ENCODE data around the gene UGT1A6. TPM values are rescaled to one million over a fixed set of nuclear protein-coding genes. Genes with fewer than 3 reads are reported as not detected.

Gene UGT1A6
- total and polyA plus RNA-seq, 2 of the 13 experiments (the other 11 are each of a cell fraction or from before 2014, with no cell fraction given), result 0.25 TPM; not detected in 1

DNA sequence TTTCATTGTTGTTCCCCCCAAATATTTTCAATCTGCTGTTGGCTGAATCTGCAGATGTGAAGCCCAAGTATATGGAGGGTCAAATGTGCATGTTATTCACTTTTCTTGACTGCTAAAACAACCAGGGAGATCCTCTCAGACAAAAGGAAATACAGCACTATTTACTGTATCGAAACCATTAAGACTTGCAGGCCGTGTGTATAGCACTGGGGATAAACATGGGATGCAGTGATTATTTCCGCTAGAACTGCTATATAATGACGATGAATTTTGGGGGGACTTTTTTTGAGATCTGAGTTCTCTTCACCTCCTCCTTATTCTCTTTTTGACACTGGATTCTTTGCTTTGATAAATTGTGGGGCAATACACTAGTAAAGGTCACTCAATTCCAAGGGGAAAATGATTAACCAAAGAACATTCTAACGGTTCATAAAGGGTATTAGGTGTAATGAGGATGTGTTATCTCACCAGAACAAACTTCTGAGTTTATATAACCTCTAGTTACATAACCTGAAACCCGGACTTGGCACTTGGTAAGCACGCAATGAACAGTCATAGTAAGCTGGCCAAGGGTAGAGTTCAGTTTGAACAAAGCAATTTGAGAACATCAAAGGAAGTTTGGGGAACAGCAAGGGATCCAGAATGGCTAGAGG, 63.9 kb downstream of the UGT1A6 start (continued):
- TF ChIP-seq, protein P1, sequence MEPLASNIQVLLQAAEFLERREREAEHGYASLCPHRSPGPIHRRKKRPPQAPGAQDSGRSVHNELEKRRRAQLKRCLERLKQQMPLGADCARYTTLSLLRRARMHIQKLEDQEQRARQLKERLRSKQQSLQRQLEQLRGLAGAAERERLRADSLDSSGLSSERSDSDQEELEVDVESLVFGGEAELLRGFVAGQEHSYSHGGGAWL (CRISPR knock-in tag; IDR thresholded peaks at IDR 0.05), result no peak
- TF ChIP-seq ZNF251 (CRISPR knock-in tag; IDR thresholded peaks at IDR 0.05), result no peak
- TF ChIP-seq POGZ (CRISPR knock-in tag; IDR thresholded peaks at IDR 0.05), result peak; percentile 72
- TF ChIP-seq ZBTB7B (CRISPR knock-in tag; IDR thresholded peaks at IDR 0.05), result peak; percentile 50; the same call in 1 of the 2 replicates
- TF ChIP-seq NFKBIZ (CRISPR knock-in tag; IDR thresholded peaks at IDR 0.05), result peak; percentile 87; the same call in 1 of the 2 replicates
- TF ChIP-seq, protein P2, sequence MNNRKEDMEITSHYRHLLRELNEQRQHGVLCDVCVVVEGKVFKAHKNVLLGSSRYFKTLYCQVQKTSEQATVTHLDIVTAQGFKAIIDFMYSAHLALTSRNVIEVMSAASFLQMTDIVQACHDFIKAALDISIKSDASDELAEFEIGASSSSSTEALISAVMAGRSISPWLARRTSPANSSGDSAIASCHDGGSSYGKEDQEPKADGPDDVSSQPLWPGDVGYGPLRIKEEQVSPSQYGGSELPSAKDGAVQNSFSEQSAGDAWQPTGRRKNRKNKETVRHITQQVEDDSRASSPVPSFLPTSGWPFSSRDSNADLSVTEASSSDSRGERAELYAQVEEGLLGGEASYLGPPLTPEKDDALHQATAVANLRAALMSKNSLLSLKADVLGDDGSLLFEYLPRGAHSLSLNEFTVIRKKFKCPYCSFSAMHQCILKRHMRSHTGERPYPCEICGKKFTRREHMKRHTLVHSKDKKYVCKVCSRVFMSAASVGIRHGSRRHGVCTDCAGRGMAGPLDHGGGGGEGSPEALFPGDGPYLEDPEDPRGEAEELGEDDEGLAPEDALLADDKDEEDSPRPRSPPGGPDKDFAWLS (CRISPR knock-in tag; IDR thresholded peaks at IDR 0.05; ENCODE audit: borderline replicate concordance), result no peak
- TF ChIP-seq, protein P3, sequence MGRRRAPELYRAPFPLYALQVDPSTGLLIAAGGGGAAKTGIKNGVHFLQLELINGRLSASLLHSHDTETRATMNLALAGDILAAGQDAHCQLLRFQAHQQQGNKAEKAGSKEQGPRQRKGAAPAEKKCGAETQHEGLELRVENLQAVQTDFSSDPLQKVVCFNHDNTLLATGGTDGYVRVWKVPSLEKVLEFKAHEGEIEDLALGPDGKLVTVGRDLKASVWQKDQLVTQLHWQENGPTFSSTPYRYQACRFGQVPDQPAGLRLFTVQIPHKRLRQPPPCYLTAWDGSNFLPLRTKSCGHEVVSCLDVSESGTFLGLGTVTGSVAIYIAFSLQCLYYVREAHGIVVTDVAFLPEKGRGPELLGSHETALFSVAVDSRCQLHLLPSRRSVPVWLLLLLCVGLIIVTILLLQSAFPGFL (CRISPR knock-in tag; IDR thresholded peaks at IDR 0.05), result no peak
- TF ChIP-seq, protein P4, sequence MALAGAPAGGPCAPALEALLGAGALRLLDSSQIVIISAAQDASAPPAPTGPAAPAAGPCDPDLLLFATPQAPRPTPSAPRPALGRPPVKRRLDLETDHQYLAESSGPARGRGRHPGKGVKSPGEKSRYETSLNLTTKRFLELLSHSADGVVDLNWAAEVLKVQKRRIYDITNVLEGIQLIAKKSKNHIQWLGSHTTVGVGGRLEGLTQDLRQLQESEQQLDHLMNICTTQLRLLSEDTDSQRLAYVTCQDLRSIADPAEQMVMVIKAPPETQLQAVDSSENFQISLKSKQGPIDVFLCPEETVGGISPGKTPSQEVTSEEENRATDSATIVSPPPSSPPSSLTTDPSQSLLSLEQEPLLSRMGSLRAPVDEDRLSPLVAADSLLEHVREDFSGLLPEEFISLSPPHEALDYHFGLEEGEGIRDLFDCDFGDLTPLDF (CRISPR knock-in tag; IDR thresholded peaks at IDR 0.05), result no peak; the same call in 1 of the 2 replicates
- no peak for TF ChIP-seq MAZ (IDR thresholded peaks at IDR 0.05; ENCODE audit: borderline replicate concordance, low read depth, low read length)
- TF ChIP-seq MAZ (CRISPR knock-in tag; IDR thresholded peaks at IDR 0.05; ENCODE audit: low read depth), result peak; percentile 66; the same call in 1 of the 2 replicates
- TF ChIP-seq, protein P5, sequence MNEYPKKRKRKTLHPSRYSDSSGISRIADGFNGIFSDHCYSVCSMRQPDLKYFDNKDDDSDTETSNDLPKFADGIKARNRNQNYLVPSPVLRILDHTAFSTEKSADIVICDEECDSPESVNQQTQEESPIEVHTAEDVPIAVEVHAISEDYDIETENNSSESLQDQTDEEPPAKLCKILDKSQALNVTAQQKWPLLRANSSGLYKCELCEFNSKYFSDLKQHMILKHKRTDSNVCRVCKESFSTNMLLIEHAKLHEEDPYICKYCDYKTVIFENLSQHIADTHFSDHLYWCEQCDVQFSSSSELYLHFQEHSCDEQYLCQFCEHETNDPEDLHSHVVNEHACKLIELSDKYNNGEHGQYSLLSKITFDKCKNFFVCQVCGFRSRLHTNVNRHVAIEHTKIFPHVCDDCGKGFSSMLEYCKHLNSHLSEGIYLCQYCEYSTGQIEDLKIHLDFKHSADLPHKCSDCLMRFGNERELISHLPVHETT (CRISPR knock-in tag; conservative IDR thresholded peaks at IDR 0.05), result no peak
- TF ChIP-seq, protein P6, sequence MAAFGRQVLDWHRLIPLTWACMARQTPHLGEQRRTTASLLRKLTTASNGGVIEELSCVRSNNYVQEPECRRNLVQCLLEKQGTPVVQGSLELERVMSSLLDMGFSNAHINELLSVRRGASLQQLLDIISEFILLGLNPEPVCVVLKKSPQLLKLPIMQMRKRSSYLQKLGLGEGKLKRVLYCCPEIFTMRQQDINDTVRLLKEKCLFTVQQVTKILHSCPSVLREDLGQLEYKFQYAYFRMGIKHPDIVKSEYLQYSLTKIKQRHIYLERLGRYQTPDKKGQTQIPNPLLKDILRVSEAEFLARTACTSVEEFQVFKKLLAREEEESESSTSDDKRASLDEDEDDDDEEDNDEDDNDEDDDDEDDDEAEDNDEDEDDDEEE (CRISPR knock-in tag; IDR thresholded peaks at IDR 0.05), result no peak
- TF ChIP-seq NR2F6 (IDR thresholded peaks at IDR 0.05), result peak; percentile 100
- TF ChIP-seq NR2F6 (CRISPR knock-in tag; IDR thresholded peaks at IDR 0.05), result peak; percentile 99
- no peak for TF ChIP-seq FIP1L1 (IDR thresholded peaks at IDR 0.05; ENCODE audit: borderline replicate concordance, insufficient read depth, low read depth, low read length)
- TF ChIP-seq ERF (CRISPR knock-in tag; IDR thresholded peaks at IDR 0.05), result peak; percentile 97
- TF ChIP-seq ZNF562 (CRISPR knock-in tag; IDR thresholded peaks at IDR 0.05; ENCODE audit: borderline replicate concordance), result 0 out of 2 replicates have a peak, but pooled peaks have one; percentile 79
- no peak for TF ChIP-seq ZNF432 (CRISPR knock-in tag; IDR thresholded peaks at IDR 0.05; ENCODE audit: borderline replicate concordance)
- TF ChIP-seq ZNF296 (CRISPR knock-in tag; conservative IDR thresholded peaks at IDR 0.05), result no peak
- TF ChIP-seq, protein P7, sequence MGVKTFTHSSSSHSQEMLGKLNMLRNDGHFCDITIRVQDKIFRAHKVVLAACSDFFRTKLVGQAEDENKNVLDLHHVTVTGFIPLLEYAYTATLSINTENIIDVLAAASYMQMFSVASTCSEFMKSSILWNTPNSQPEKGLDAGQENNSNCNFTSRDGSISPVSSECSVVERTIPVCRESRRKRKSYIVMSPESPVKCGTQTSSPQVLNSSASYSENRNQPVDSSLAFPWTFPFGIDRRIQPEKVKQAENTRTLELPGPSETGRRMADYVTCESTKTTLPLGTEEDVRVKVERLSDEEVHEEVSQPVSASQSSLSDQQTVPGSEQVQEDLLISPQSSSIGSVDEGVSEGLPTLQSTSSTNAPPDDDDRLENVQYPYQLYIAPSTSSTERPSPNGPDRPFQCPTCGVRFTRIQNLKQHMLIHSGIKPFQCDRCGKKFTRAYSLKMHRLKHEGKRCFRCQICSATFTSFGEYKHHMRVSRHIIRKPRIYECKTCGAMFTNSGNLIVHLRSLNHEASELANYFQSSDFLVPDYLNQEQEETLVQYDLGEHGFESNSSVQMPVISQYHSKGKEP (CRISPR knock-in tag; IDR thresholded peaks at IDR 0.05), result no peak
- TF ChIP-seq ZNF670 (CRISPR knock-in tag; IDR thresholded peaks at IDR 0.05; ENCODE audit: borderline replicate concordance), result peak; percentile 82; the same call in 1 of the 2 replicates
- TF ChIP-seq PAF1 (CRISPR knock-in tag; IDR thresholded peaks at IDR 0.05), result no peak

Measured in HepG2 (cell line).